NB4 (cell line): ENCODE measurements around the gene TNFSF15.

ENCODE experiments used
- MYC ChIP-seq: IDR thresholded peaks from 2 replicates; pipeline ENCODE4 v1.6.1; 2011; ENCODE audit warnings: low read depth, low read length
- POLR2A ChIP-seq: IDR thresholded peaks from 2 replicates; pipeline ENCODE4 v1.6.1; 2011; ENCODE audit warnings: mild to moderate bottlenecking; ENCODE audit not compliant: insufficient read length; ENCODE audit errors: extremely low read depth
- TF ChIP-seq, protein P1 (sequence below): IDR thresholded peaks from one replicate; pipeline ENCODE4 v1.5.1; 2012; ENCODE audit warnings: low read depth, low read length
- TF ChIP-seq, protein P2 (sequence below): IDR thresholded peaks from 2 replicates; pipeline ENCODE4 v1.6.1; 2011; ENCODE audit warnings: low read depth, low read length

- TF ChIP-seq, protein P1, sequence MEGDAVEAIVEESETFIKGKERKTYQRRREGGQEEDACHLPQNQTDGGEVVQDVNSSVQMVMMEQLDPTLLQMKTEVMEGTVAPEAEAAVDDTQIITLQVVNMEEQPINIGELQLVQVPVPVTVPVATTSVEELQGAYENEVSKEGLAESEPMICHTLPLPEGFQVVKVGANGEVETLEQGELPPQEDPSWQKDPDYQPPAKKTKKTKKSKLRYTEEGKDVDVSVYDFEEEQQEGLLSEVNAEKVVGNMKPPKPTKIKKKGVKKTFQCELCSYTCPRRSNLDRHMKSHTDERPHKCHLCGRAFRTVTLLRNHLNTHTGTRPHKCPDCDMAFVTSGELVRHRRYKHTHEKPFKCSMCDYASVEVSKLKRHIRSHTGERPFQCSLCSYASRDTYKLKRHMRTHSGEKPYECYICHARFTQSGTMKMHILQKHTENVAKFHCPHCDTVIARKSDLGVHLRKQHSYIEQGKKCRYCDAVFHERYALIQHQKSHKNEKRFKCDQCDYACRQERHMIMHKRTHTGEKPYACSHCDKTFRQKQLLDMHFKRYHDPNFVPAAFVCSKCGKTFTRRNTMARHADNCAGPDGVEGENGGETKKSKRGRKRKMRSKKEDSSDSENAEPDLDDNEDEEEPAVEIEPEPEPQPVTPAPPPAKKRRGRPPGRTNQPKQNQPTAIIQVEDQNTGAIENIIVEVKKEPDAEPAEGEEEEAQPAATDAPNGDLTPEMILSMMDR, result no peak
- TF ChIP-seq POLR2A (no peak), MYC (no peak)
- TF ChIP-seq, protein P2, sequence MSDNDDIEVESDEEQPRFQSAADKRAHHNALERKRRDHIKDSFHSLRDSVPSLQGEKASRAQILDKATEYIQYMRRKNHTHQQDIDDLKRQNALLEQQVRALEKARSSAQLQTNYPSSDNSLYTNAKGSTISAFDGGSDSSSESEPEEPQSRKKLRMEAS, result no peak
Measured at GRCh38 chr9:114851306-114851705, 45.5 kb upstream of the TNFSF15 start.
